Mammary epithelial cell (primary cell): ENCODE measurements around the gene SUPT20H.

Source experiments
- CTCF ChIP-seq, 2 donors: IDR thresholded peaks in 1 of 2; conservative IDR thresholded peaks in 1 of 2; 2 replicates each; pipeline ENCODE4 v1.5.1; 2011 to 2012; ENCODE audit warnings: inconsistent platforms in 2 of 2, low read length in 2 of 2, mild to moderate bottlenecking in 2 of 2, control low read depth in 1 of 2, low read depth in 1 of 2; ENCODE audit not compliant: insufficient read depth in 1 of 2; ENCODE audit errors: extremely low read depth in 1 of 2
- EZH2 ChIP-seq: IDR thresholded peaks from 2 replicates; pipeline ENCODE4 v1.6.1; 2012; ENCODE audit warnings: low read length, inconsistent platforms, borderline replicate concordance

DNA sequence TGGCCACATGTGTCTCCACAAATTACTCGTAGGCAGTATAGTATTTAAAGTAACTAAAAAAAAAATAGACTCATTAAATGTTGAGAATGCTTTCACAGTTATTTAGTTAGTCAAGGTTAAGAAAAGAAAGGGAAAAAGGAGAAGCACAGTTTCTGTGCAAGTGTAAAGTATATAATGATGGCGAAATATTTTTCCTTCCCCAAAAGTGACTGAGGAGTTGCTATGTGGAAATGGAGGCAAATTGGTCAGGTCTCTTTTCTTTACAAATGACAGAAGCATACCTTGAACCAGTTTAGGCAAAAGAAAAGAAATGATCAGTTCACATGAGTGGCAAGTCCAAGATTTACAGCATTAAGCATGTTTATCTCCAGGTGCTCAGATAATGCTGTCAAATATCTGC, 28.0 kb upstream of the SUPT20H start:
- TF ChIP-seq CTCF (conservative IDR thresholded peaks at IDR 0.05 in 1 of 2, IDR thresholded peaks at IDR 0.05 in 1 of 2; ENCODE audit: extremely low read depth in 1 of 2, insufficient read depth in 1 of 2, low read depth in 1 of 2, low read length in 2 of 2) (no peak), EZH2 (no peak)
